ENCODE results near the gene LBP.

DNA sequence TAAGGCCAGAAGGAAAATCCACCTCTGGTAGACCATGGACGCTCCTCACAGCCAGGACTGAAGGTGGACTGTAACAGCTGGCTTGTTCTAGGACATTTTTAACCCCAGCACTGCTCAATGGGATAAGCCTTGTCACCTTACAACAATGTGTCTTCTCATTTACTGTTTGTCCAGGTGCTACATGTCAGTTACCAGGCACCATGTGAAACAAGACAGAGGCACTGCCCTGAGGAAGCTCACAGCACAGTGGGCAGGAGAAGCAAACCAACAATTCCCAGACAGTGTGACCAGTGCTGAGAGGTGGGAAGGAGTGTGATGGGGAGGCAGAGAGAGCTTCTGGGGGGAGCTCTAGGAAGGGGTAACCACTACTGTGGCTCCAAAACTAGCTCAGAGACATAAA, 78.1 kb downstream of the LBP start:
- TF ChIP-seq EZH2 (IDR thresholded peaks at IDR 0.05) (no peak), EZH2phosphoT487 (IDR thresholded peaks at IDR 0.05; ENCODE audit: borderline replicate concordance) (no peak), EGR1 (IDR thresholded peaks at IDR 0.05; ENCODE audit: low read depth) (no peak), SP1 (IDR thresholded peaks at IDR 0.05; ENCODE audit: low read depth) (no peak), ZNF274 (IDR thresholded peaks at IDR 0.05; ENCODE audit: low read depth, low read length) (no peak), CTCF (IDR thresholded peaks at IDR 0.05 in 2 of 3, conservative IDR thresholded peaks at IDR 0.05 in 1 of 3; ENCODE audit: borderline replicate concordance in 1 of 3, insufficient read depth in 1 of 3, low read depth in 2 of 3, low read length in 2 of 3) (no peak), ZFX (IDR thresholded peaks at IDR 0.05) (no peak)

Measured in HCT116 (cell line).